Endothelial cell (in vitro differentiated cells): Measurements from ENCODE around the gene SLC30A9. TPM values are rescaled to one million over a fixed set of nuclear protein-coding genes. Genes with fewer than 3 reads are reported as not detected.

Experiments
- DNase-seq: peaks from one replicate; pipeline ENCODE4 v3.0.0; 2021; ENCODE audit warnings: low spot score
- H3K27ac Mint-ChIP-seq: one replicate; pipeline ENCODE4 v1.8.0; 2021; ENCODE audit warnings: mixed read lengths, inconsistent platforms; ENCODE audit not compliant: unreplicated experiment
- H3K27me3 Mint-ChIP-seq: one replicate; pipeline ENCODE4 v1.8.0; 2021; ENCODE audit warnings: mild to moderate bottlenecking, moderate library complexity, mixed read lengths, inconsistent platforms; ENCODE audit not compliant: unreplicated experiment
- H3K36me3 Mint-ChIP-seq: one replicate; pipeline ENCODE4 v1.8.0; 2021; ENCODE audit warnings: mild to moderate bottlenecking, low read depth, mixed read lengths, inconsistent platforms; ENCODE audit not compliant: unreplicated experiment
- H3K4me1 Mint-ChIP-seq: one replicate; pipeline ENCODE4 v1.8.0; 2021; ENCODE audit warnings: mild to moderate bottlenecking, mixed read lengths, inconsistent platforms; ENCODE audit not compliant: unreplicated experiment
- H3K4me3 Mint-ChIP-seq: one replicate; pipeline ENCODE4 v1.8.0; 2021; ENCODE audit warnings: mild to moderate bottlenecking, mixed read lengths, inconsistent platforms; ENCODE audit not compliant: unreplicated experiment
- H3K9me3 Mint-ChIP-seq: one replicate; pipeline ENCODE4 v1.8.0; 2021; ENCODE audit warnings: mixed read lengths, inconsistent platforms; ENCODE audit not compliant: unreplicated experiment
- CTCF ChIP-seq: fragments of 200-600 bp; sonication (generic); IDR thresholded peaks from one replicate; pipeline ENCODE4 v1.5.0; 2021; ENCODE audit warnings: antibody characterized with exemption; ENCODE audit not compliant: unreplicated experiment
- total RNA-seq: library from RNA; stranded (reverse); fragmentation: NEBNext Ultra II Directional; extraction: Animal tissue kit (Norgen Biotek cat#: 25700); gene quantifications from one replicate; pipeline ENCODE4 v1.2.1, GENCODE V29; 2021; ENCODE audit not compliant: unreplicated experiment

The SLC30A9 gene
- total RNA-seq, 1 donor from 2014 or later: 53.6 TPM

DNA sequence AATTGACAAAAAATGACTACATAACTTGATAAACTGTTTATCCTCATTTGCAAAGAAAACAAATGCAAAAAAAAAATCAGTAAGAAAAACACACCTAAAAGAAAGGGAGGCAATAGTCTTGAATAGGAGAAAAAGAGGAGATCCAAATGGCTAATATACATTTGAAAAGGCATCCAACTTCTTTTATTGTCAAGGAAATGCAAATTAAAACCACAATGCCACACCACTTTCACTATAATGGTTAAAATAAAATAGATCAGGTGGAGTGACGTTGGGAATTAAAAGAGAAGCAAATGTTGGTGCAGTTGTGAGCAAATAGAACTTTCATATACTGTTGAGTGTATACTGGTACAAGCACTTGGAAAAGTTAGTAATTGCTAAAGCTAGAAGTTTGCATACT, 5.2 kb upstream of the SLC30A9 start:
- peaks cover 15% of the 10 kb centered on the region for H3K4me1 Mint-ChIP-seq
- no peak overlapping the region for H3K27ac Mint-ChIP-seq
- H3K36me3 Mint-ChIP-seq: peaks cover 7% of the 10 kb centered on the region
- peaks cover 8% of the 10 kb centered on the region for H3K27me3 Mint-ChIP-seq
- no peak overlapping the region for H3K4me3 Mint-ChIP-seq
- DNase-seq: no peak
- TF ChIP-seq CTCF: no peak
- peaks cover 8% of the 10 kb centered on the region for H3K9me3 Mint-ChIP-seq

DNA sequence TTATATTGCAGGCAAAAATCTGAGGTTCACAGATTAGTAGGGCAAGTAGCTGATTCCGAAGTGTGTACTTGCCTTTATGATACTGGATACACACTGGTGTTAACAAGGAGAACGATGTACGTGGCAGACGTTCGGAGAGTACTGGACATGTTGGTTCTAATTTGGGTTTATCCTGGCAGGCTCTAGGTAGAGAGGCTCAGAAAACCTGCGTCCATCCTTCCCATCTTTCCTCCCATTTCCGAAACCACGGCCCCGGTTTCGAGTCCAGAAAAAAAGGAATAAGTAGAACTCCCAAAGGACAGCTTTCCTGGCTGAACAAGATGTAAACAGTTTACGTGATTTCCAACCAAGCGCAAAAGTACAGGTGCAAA, 351 bp upstream of the SLC30A9 start:
- Mint-ChIP-seq H3K36me3 (no peaks in the 10 kb centered on the region), H3K27me3 (no peaks in the 10 kb centered on the region), H3K9me3 (no peaks in the 10 kb centered on the region), H3K27ac (peak overlapping the region; percentile 92), H3K4me1 (peaks cover 17% of the 10 kb centered on the region), H3K4me3 (peak overlapping the region; percentile 99)
- no peak for TF ChIP-seq CTCF
- DNase-seq: no peak

GRCh38 chr4:41991916-41992767, 1.8 kb downstream of the SLC30A9 start:
- H3K9me3 Mint-ChIP-seq: no peaks in the 10 kb centered on the region
- H3K4me1 Mint-ChIP-seq: peaks cover 17% of the 10 kb centered on the region
- H3K27me3 Mint-ChIP-seq: no peaks in the 10 kb centered on the region
- no peak for TF ChIP-seq CTCF
- no peaks in the 10 kb centered on the region for H3K36me3 Mint-ChIP-seq
- no peak for DNase-seq
- no peak overlapping the region for H3K27ac Mint-ChIP-seq
- H3K4me3 Mint-ChIP-seq: peak overlapping the region; percentile 42

DNA sequence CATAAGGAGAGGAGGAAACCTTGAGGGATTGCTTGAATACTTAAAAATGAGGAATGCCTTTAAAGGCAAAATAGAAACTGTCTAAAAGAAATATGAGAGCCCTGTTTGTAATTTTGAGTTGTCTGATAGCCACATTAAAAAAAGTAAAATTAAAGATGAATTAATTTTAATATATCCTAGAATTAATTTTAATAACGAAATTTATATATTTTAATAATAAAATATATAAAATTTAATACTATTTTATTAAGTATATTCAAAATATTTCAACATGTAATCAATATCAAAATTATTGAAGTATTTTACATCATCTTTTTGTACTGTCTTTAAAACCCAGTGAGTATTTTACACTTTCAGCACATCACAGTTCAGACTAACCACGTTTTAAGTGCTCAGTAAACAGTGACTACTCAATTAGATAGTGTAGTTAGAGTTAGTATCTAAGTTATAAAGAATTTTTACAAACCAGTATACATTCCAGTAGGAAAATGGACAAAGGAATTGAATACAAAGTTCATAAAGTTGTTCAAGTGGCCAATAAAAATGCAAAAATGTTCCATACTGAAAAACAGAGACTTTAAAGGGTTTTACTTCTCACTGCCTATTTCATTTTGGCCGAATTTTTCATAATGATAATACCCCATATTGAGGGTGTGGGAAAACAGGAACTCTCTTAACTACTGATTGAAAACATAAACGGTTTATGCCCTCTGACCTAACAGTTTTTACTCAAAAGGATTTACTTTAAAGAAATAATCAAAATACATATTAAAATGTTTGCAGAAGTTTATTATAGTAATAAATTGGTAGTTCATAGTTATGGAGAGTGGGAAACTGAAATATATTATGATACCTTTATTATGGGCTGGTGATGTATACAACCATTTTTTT, 2.9 kb downstream of the SLC30A9 start:
- Mint-ChIP-seq H3K4me3 (no peak overlapping the region), H3K9me3 (no peaks in the 10 kb centered on the region), H3K27ac (no peak overlapping the region), H3K36me3 (no peaks in the 10 kb centered on the region), H3K27me3 (no peaks in the 10 kb centered on the region), H3K4me1 (peaks cover 17% of the 10 kb centered on the region)
- no peak for TF ChIP-seq CTCF
- no peak for DNase-seq
